ENCODE results near the gene TARS3.
"Not testable (repeated sequence)": the region's sequence is repeated elsewhere in the genome, so short reads cannot be mapped to it uniquely, and the experiment has no call there.

Gene TARS3

GRCh38 chr15:101679806-101680205, 44.5 kb downstream of the TARS3 start:
- no peaks in the 10 kb centered on the region for H3K9me3 Mint-ChIP-seq
- H3K27me3 Mint-ChIP-seq = no peaks in the 10 kb centered on the region
- peaks cover 74% of the 10 kb centered on the region for H3K36me3 Mint-ChIP-seq (ENCODE audit: low read depth)
- no peak overlapping the region for H3K4me3 Mint-ChIP-seq
- H3K4me1 Mint-ChIP-seq (ENCODE audit: low read depth) = peaks cover 14% of the 10 kb centered on the region
- H3K27ac Mint-ChIP-seq = no peak overlapping the region

GRCh38 chr15:101676921-101677329, 47.3 kb downstream of the TARS3 start:
- Mint-ChIP-seq H3K27ac (no peak overlapping the region), H3K4me1 (ENCODE audit: low read depth) (peaks cover 11% of the 10 kb centered on the region), H3K4me3 (no peak overlapping the region), H3K9me3 (no peaks in the 10 kb centered on the region), H3K36me3 (ENCODE audit: low read depth) (peaks cover 72% of the 10 kb centered on the region), H3K27me3 (no peaks in the 10 kb centered on the region)

- Mint-ChIP-seq H3K9me3 (no peaks in the 10 kb centered on the region), H3K4me1 (ENCODE audit: low read depth) (peaks cover 6% of the 10 kb centered on the region), H3K27me3 (no peaks in the 10 kb centered on the region), H3K27ac (peak overlapping the region; percentile 63), H3K4me3 (peak overlapping the region; percentile 35), H3K36me3 (ENCODE audit: low read depth) (peaks cover 68% of the 10 kb centered on the region)
Measured at GRCh38 chr15:101675796-101676582, 48.3 kb downstream of the TARS3 start.

- no peak overlapping the region for H3K4me3 Mint-ChIP-seq
Measured at GRCh38 chr15:101675015-101675414, 49.3 kb downstream of the TARS3 start.

GRCh38 chr15:101672298-101672697, 52.0 kb downstream of the TARS3 start:
- Mint-ChIP-seq H3K36me3 (ENCODE audit: low read depth) (peaks cover 65% of the 10 kb centered on the region), H3K4me3 (no peak overlapping the region), H3K9me3 (no peaks in the 10 kb centered on the region), H3K4me1 (ENCODE audit: low read depth) (no peaks in the 10 kb centered on the region), H3K27me3 (no peaks in the 10 kb centered on the region), H3K27ac (no peak overlapping the region)

More at GRCh38 chr15:101675015-101675414, 49.3 kb downstream of the TARS3 start:
- Mint-ChIP-seq H3K36me3 (ENCODE audit: low read depth) (peaks cover 66% of the 10 kb centered on the region), H3K9me3 (no peaks in the 10 kb centered on the region), H3K4me1 (ENCODE audit: low read depth) (no peaks in the 10 kb centered on the region), H3K27ac (no peak overlapping the region), H3K27me3 (no peaks in the 10 kb centered on the region)

- peak overlapping the region; percentile 21 for H3K27ac Mint-ChIP-seq
- no peaks in the 10 kb centered on the region for H3K9me3 Mint-ChIP-seq
- peaks cover 6% of the 10 kb centered on the region for H3K4me1 Mint-ChIP-seq (ENCODE audit: low read depth)
- no peak overlapping the region for H3K4me3 Mint-ChIP-seq
- H3K36me3 Mint-ChIP-seq (ENCODE audit: low read depth) = peaks cover 58% of the 10 kb centered on the region
- H3K27me3 Mint-ChIP-seq = no peaks in the 10 kb centered on the region
Measured at GRCh38 chr15:101669744-101670143, 54.5 kb downstream of the TARS3 start.

- H3K4me3 Mint-ChIP-seq = no peak overlapping the region
- no peaks in the 10 kb centered on the region for H3K9me3 Mint-ChIP-seq
- no peak overlapping the region for H3K27ac Mint-ChIP-seq
- H3K36me3 Mint-ChIP-seq (ENCODE audit: low read depth) = peaks cover 42% of the 10 kb centered on the region
- H3K27me3 Mint-ChIP-seq = no peaks in the 10 kb centered on the region
- H3K4me1 Mint-ChIP-seq (ENCODE audit: low read depth) = peaks cover 13% of the 10 kb centered on the region
Measured at GRCh38 chr15:101667881-101668280, 56.4 kb downstream of the TARS3 start.

- no peaks in the 10 kb centered on the region for H3K27me3 Mint-ChIP-seq
- H3K27ac Mint-ChIP-seq = peak overlapping the region; percentile 7
- no peak overlapping the region for H3K4me3 Mint-ChIP-seq
- H3K9me3 Mint-ChIP-seq = no peaks in the 10 kb centered on the region
- peaks cover 19% of the 10 kb centered on the region for H3K36me3 Mint-ChIP-seq (ENCODE audit: low read depth)
- peaks cover 13% of the 10 kb centered on the region for H3K4me1 Mint-ChIP-seq (ENCODE audit: low read depth)
Measured at GRCh38 chr15:101664303-101664913, 59.9 kb downstream of the TARS3 start.

- H3K36me3 Mint-ChIP-seq (ENCODE audit: low read depth) = peaks cover 10% of the 10 kb centered on the region
- peaks cover 13% of the 10 kb centered on the region for H3K4me1 Mint-ChIP-seq (ENCODE audit: low read depth)
- H3K27ac Mint-ChIP-seq = no peak overlapping the region
- no peaks in the 10 kb centered on the region for H3K9me3 Mint-ChIP-seq
- H3K27me3 Mint-ChIP-seq = no peaks in the 10 kb centered on the region
- H3K4me3 Mint-ChIP-seq = no peak overlapping the region
Measured at GRCh38 chr15:101662203-101662602, 62.1 kb downstream of the TARS3 start.

GRCh38 chr15:101660005-101660404, 64.3 kb downstream of the TARS3 start:
- peaks cover 10% of the 10 kb centered on the region for H3K4me1 Mint-ChIP-seq (ENCODE audit: low read depth)
- no peak overlapping the region for H3K27ac Mint-ChIP-seq
- H3K9me3 Mint-ChIP-seq = no peaks in the 10 kb centered on the region
- no peaks in the 10 kb centered on the region for H3K27me3 Mint-ChIP-seq
- peaks cover 4% of the 10 kb centered on the region for H3K36me3 Mint-ChIP-seq (ENCODE audit: low read depth)
- H3K4me3 Mint-ChIP-seq = no peak overlapping the region

- H3K9me3 Mint-ChIP-seq = no peaks in the 10 kb centered on the region
- peaks cover 16% of the 10 kb centered on the region for H3K4me1 Mint-ChIP-seq (ENCODE audit: low read depth)
- no peaks in the 10 kb centered on the region for H3K27me3 Mint-ChIP-seq
- no peak overlapping the region for H3K27ac Mint-ChIP-seq
- no peak overlapping the region for H3K4me3 Mint-ChIP-seq
- H3K36me3 Mint-ChIP-seq (ENCODE audit: low read depth) = peaks cover 8% of the 10 kb centered on the region
Measured at GRCh38 chr15:101657968-101658784, 66.1 kb downstream of the TARS3 start.

- Mint-ChIP-seq H3K36me3 (ENCODE audit: low read depth) (peaks cover 8% of the 10 kb centered on the region), H3K27me3 (no peaks in the 10 kb centered on the region), H3K9me3 (no peaks in the 10 kb centered on the region), H3K4me3 (no peak overlapping the region), H3K27ac (no peak overlapping the region), H3K4me1 (ENCODE audit: low read depth) (peaks cover 19% of the 10 kb centered on the region)
Measured at GRCh38 chr15:101657171-101657570, 67.1 kb downstream of the TARS3 start.

- H3K27ac Mint-ChIP-seq = peak overlapping the region; percentile 74
- H3K4me3 Mint-ChIP-seq, H3K27me3 Mint-ChIP-seq, H3K9me3 Mint-ChIP-seq: not testable (repeated sequence)
- peaks cover 35% of the 10 kb centered on the region for H3K4me1 Mint-ChIP-seq (ENCODE audit: low read depth)
- peaks cover 13% of the 10 kb centered on the region for H3K36me3 Mint-ChIP-seq (ENCODE audit: low read depth)
Measured at GRCh38 chr15:101654624-101655337, 69.5 kb downstream of the TARS3 start.

- Mint-ChIP-seq H3K27me3 (no peaks in the 10 kb centered on the region), H3K9me3 (no peaks in the 10 kb centered on the region), H3K4me3 (no peak overlapping the region), H3K4me1 (ENCODE audit: low read depth) (peaks cover 41% of the 10 kb centered on the region), H3K36me3 (ENCODE audit: low read depth) (peaks cover 20% of the 10 kb centered on the region), H3K27ac (peak overlapping the region; percentile 74)
Measured at GRCh38 chr15:101654171-101654570, 70.1 kb downstream of the TARS3 start.

Measured in stimulated activated naive CD8-positive, alpha-beta T cell treated with anti-CD3 and anti-CD28 coated beads, Interleukin-15, Interleukin-2, amounts not matched to agents 100 ng/mL and 50 ng/mL, for 24 hours (primary cell).